Measurements from ENCODE around the gene RARRES1. TPM values are rescaled to one million over a fixed set of nuclear protein-coding genes. Genes with fewer than 3 reads are reported as not detected.

The RARRES1 gene
- total RNA-seq, 2 donors from 2014 or later = 67.9 to 138 TPM

- Histone ChIP-seq H3K27ac (no peak overlapping the region), H3K4me1 (replicated peaks) (no peaks in the 10 kb centered on the region), H3K9me3 (no peaks in the 10 kb centered on the region), H3K36me3 (no peaks in the 10 kb centered on the region), H3K27me3 (replicated peaks; ENCODE audit: insufficient read depth) (no peaks in the 10 kb centered on the region), H3K4me3 (no peak overlapping the region)
- TF ChIP-seq POLR2A (IDR thresholded peaks at IDR 0.05) (no peak), POLR2AphosphoS5 (IDR thresholded peaks at IDR 0.05) (no peak), CTCF (IDR thresholded peaks at IDR 0.05) (no peak)
- intact Hi-C loops (cut with DNase I) = no loop called here
- no peak for DNase-seq (ENCODE audit: low spot score)
- WGBS = 84% methylated on average over 5 of the region's 5 CpGs
Observed at GRCh38 chr3:158749526-158749925, 17.3 kb upstream of the RARRES1 start.

- intact Hi-C loops (cut with DNase I) = no loop called here
- TF ChIP-seq POLR2AphosphoS5 (IDR thresholded peaks at IDR 0.05) (no peak), CTCF (IDR thresholded peaks at IDR 0.05) (no peak), POLR2A (IDR thresholded peaks at IDR 0.05) (no peak)
- 45% methylated on average over 7 of the region's 7 CpGs for WGBS
- no peak for DNase-seq (ENCODE audit: low spot score)
- Histone ChIP-seq H3K27me3 (replicated peaks; ENCODE audit: insufficient read depth) (no peaks in the 10 kb centered on the region), H3K4me3 (no peak overlapping the region), H3K36me3 (no peaks in the 10 kb centered on the region), H3K4me1 (replicated peaks) (no peaks in the 10 kb centered on the region), H3K9me3 (no peaks in the 10 kb centered on the region), H3K27ac (no peak overlapping the region)
Observed at GRCh38 chr3:158748237-158748828, 16.1 kb upstream of the RARRES1 start.

- Histone ChIP-seq H3K4me3 (no peak overlapping the region), H3K27ac (no peak overlapping the region), H3K27me3 (replicated peaks; ENCODE audit: insufficient read depth) (no peaks in the 10 kb centered on the region), H3K9me3 (no peaks in the 10 kb centered on the region), H3K4me1 (replicated peaks) (no peaks in the 10 kb centered on the region), H3K36me3 (no peaks in the 10 kb centered on the region)
- no peak for DNase-seq (ENCODE audit: low spot score)
- intact Hi-C loops (cut with DNase I) = no loop called here
- 93% methylated on average over 3 of the region's 3 CpGs for WGBS
- TF ChIP-seq POLR2AphosphoS5 (IDR thresholded peaks at IDR 0.05) (no peak), CTCF (IDR thresholded peaks at IDR 0.05) (no peak), POLR2A (IDR thresholded peaks at IDR 0.05) (no peak)
Observed at GRCh38 chr3:158747417-158747816, 15.2 kb upstream of the RARRES1 start.

- no peak for TF ChIP-seq POLR2AphosphoS5 (IDR thresholded peaks at IDR 0.05)
- no peak for TF ChIP-seq CTCF (IDR thresholded peaks at IDR 0.05)
- TF ChIP-seq POLR2A (IDR thresholded peaks at IDR 0.05) = no peak
- 67% methylated on average over 1 of the region's 1 CpG for whole genome bisulfite sequencing
- Histone ChIP-seq H3K27me3 (replicated peaks; ENCODE audit: insufficient read depth) (no peaks in the 10 kb centered on the region), H3K36me3 (no peaks in the 10 kb centered on the region), H3K4me1 (replicated peaks) (no peaks in the 10 kb centered on the region), H3K27ac (no peak overlapping the region), H3K4me3 (no peak overlapping the region), H3K9me3 (no peaks in the 10 kb centered on the region)
- intact Hi-C loops (cut with DNase I) = no loop called here
- no peak for DNase-seq (ENCODE audit: low spot score)
Observed at GRCh38 chr3:158745551-158745950, 13.3 kb upstream of the RARRES1 start.

- no peak for DNase-seq (ENCODE audit: low spot score)
- intact Hi-C loops (cut with DNase I) = no loop called here
- Histone ChIP-seq H3K4me3 (no peak overlapping the region), H3K36me3 (no peaks in the 10 kb centered on the region), H3K27me3 (replicated peaks; ENCODE audit: insufficient read depth) (no peaks in the 10 kb centered on the region), H3K9me3 (no peaks in the 10 kb centered on the region), H3K27ac (no peak overlapping the region), H3K4me1 (replicated peaks) (no peaks in the 10 kb centered on the region)
- no peak for TF ChIP-seq CTCF (IDR thresholded peaks at IDR 0.05)
- no peak for TF ChIP-seq POLR2A (IDR thresholded peaks at IDR 0.05)
- TF ChIP-seq POLR2AphosphoS5 (IDR thresholded peaks at IDR 0.05) = no peak
- 92% methylated on average over 4 of the region's 4 CpGs for WGBS
Observed at GRCh38 chr3:158744567-158745288, 12.5 kb upstream of the RARRES1 start.

Measured in prostate gland (tissue), 2 donors.